Breast epithelium (tissue), 3 donors: Measurements from ENCODE around the gene GUK1.

Source experiments
- POLR2A ChIP-seq: fragments of 450-650 bp; IDR thresholded peaks from one replicate; pipeline ENCODE4 v1.6.1; 2016; ENCODE audit warnings: antibody characterized with exemption, mild to moderate bottlenecking, moderate library complexity
- POLR2AphosphoS5 ChIP-seq, 3 donors: sonication (generic); formaldehyde crosslinking; IDR thresholded peaks; one replicate each; pipeline ENCODE4 v1.6.1; 2017; ENCODE audit warnings: antibody characterized with exemption in 3 of 3
- TF ChIP-seq, protein P1 (sequence below), 3 donors: fragments of 450-650 bp; IDR thresholded peaks; one replicate each; pipeline ENCODE4 v1.5.1; 2016 to 2017; ENCODE audit warnings: antibody characterized with exemption in 3 of 3, mild to moderate bottlenecking in 3 of 3, moderate library complexity in 3 of 3

DNA sequence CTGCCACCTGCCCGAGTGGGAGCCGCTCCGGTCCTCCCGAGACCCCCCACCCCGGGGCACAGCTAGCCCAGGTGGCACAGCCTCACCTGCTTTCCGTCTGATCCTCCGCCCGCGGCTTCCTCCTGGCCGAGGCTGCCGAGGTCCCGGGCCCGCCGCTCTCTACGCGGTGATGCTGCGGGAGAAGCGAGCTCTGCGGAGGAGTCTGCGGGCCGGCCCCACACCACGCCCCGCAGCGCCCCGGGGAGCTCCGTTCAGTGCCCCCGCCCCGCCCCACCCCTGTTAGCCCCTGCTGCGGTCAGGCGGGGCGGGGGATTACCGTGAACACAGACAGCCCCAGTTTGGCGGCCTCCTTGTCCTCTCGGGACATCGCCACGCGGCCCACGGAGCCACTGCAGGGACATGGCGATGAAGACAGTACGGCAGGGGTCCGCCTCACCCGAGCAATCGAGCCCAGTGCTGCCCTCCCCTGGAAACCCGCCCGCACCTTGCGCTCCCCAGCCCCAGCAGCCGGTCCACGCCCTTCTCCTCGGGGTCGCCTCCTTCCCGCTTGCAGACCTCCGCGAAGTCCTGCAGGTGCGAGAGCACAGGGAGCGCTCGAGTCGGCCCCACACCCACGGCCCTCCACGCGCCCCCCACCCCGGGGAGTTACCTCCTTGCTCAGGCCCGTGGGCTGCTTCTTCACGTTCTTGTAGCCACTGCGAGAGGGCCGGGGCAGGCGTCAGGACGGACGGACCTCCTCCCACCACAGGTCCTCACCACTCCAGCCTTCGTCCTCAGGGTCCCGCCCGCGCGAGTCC is 37.9 kb upstream of the GUK1 start:
- TF ChIP-seq POLR2A, result no peak
- TF ChIP-seq, protein P1, sequence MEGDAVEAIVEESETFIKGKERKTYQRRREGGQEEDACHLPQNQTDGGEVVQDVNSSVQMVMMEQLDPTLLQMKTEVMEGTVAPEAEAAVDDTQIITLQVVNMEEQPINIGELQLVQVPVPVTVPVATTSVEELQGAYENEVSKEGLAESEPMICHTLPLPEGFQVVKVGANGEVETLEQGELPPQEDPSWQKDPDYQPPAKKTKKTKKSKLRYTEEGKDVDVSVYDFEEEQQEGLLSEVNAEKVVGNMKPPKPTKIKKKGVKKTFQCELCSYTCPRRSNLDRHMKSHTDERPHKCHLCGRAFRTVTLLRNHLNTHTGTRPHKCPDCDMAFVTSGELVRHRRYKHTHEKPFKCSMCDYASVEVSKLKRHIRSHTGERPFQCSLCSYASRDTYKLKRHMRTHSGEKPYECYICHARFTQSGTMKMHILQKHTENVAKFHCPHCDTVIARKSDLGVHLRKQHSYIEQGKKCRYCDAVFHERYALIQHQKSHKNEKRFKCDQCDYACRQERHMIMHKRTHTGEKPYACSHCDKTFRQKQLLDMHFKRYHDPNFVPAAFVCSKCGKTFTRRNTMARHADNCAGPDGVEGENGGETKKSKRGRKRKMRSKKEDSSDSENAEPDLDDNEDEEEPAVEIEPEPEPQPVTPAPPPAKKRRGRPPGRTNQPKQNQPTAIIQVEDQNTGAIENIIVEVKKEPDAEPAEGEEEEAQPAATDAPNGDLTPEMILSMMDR (IDR thresholded peaks at IDR 0.05), result no peak
- TF ChIP-seq POLR2AphosphoS5 (IDR thresholded peaks at IDR 0.05), result no peak
